ENCODE measurements around the gene NUCKS1.
"Not testable (repeated sequence)": the region's sequence is repeated elsewhere in the genome, so short reads cannot be mapped to it uniquely, and the experiment has no call there.

NUCKS1 gene

GRCh38 chr1:205726619-205727125 lies 23.3 kb downstream of the NUCKS1 start:
- no peak for DNase-seq

GRCh38 chr1:205725514-205725913 lies 24.5 kb downstream of the NUCKS1 start:
- DNase-seq = no peak

- DNase-seq = not testable (repeated sequence)
Observed at GRCh38 chr1:205720740-205721139, 29.2 kb downstream of the NUCKS1 start.

GRCh38 chr1:205719762-205720161 lies 30.2 kb downstream of the NUCKS1 start:
- no peak for DNase-seq

GRCh38 chr1:205719015-205719414 lies 31.0 kb downstream of the NUCKS1 start:
- no peak for DNase-seq

GRCh38 chr1:205716371-205717132 lies 33.4 kb downstream of the NUCKS1 start:
- DNase-seq = no peak

GRCh38 chr1:205715628-205716027 lies 34.4 kb downstream of the NUCKS1 start:
- no peak for DNase-seq

GRCh38 chr1:205714906-205715246 lies 35.1 kb downstream of the NUCKS1 start:
- DNase-seq = no peak

GRCh38 chr1:205714190-205714905 lies 35.6 kb downstream of the NUCKS1 start:
- DNase-seq = no peak

- no peak for DNase-seq
Observed at GRCh38 chr1:205711105-205712048, 38.6 kb downstream of the NUCKS1 start.

GRCh38 chr1:205710201-205711062 lies 39.5 kb downstream of the NUCKS1 start:
- DNase-seq = no peak

GRCh38 chr1:205709640-205710039 lies 40.3 kb downstream of the NUCKS1 start:
- DNase-seq = no peak

- DNase-seq = no peak
Observed at GRCh38 chr1:205709059-205709398, 41.0 kb downstream of the NUCKS1 start.

GRCh38 chr1:205706601-205707502 lies 43.1 kb downstream of the NUCKS1 start:
- DNase-seq = peak; percentile 11

- no peak for DNase-seq
Observed at GRCh38 chr1:205704903-205705302, 45.1 kb downstream of the NUCKS1 start.

- peak; percentile 37 for DNase-seq
Observed at GRCh38 chr1:205703072-205703471, 46.9 kb downstream of the NUCKS1 start.

- DNase-seq = peak; percentile 32
Observed at GRCh38 chr1:205701891-205702290, 48.1 kb downstream of the NUCKS1 start.

- no peak for DNase-seq
Observed at GRCh38 chr1:205701420-205701819, 48.6 kb downstream of the NUCKS1 start.

- DNase-seq = peak; percentile 46
Observed at GRCh38 chr1:205700865-205701401, 49.0 kb downstream of the NUCKS1 start.

GRCh38 chr1:205699416-205699815 lies 50.6 kb downstream of the NUCKS1 start:
- peak; percentile 15 for DNase-seq

- peak; percentile 5 for DNase-seq
Observed at GRCh38 chr1:205698921-205699320, 51.1 kb downstream of the NUCKS1 start.

Measured in activated CD8-positive, alpha-beta memory T cell treated with anti-CD3 and anti-CD28 coated beads for 24 hours (primary cell).